ENCODE data around the gene GAA. TPM values are rescaled to one million over a fixed set of nuclear protein-coding genes. Genes with fewer than 3 reads are reported as not detected.

The GAA gene
- total RNA-seq, 4 donors from 2014 or later, result 35.6 to 73.2 (median 47.4) TPM

DNA sequence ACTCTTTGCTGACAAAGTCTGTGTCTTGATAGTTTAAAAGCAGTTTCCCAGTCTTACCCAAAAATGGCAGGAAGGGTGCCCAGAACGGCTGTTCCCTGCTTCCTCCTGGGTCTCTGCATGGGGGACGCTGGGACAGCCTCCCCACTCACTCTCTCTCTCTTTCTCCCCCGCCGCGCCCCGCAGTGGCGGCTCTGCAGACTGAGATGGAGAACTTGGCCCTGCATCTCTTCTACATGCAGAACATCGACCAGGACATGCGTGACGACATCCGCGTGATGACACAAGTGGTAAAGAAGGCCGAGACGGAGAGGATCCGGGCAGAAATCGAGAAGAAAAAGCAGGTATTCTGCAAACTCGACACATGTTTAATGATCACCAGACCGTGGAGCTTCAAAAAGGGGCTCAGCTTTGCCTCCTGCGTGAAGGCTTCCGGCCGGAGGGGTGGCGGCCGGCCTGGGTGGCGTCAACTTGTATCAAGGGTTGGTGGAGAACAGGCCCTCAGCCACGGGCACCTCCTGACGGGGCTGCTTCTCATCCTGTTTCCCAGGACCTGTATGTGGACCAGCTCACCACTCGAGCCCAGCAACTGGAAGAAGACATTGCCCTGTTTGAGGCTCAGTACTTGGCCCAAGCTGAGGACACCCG is 42.9 kb upstream of the GAA start:
- Histone ChIP-seq H3K27me3 (no peaks in the 10 kb centered on the region), H3K4me1 (peaks cover 0 to 4% (median 0%) of the 10 kb centered on the region in 3 donors), H3K27ac (no peak overlapping the region), H3K36me3 (peaks cover 0 to 18% of the 10 kb centered on the region in 2 donors), H3K4me3 (no peak overlapping the region), H3K9me3 (no peaks in the 10 kb centered on the region)
- WGBS, 2 donors (ENCODE audit: low coverage in 1 of 2), result 92 to 93% methylated on average over 2 to 15 of the region's 28 CpGs
- ATAC-seq, result no peak
- TF ChIP-seq, protein P1, sequence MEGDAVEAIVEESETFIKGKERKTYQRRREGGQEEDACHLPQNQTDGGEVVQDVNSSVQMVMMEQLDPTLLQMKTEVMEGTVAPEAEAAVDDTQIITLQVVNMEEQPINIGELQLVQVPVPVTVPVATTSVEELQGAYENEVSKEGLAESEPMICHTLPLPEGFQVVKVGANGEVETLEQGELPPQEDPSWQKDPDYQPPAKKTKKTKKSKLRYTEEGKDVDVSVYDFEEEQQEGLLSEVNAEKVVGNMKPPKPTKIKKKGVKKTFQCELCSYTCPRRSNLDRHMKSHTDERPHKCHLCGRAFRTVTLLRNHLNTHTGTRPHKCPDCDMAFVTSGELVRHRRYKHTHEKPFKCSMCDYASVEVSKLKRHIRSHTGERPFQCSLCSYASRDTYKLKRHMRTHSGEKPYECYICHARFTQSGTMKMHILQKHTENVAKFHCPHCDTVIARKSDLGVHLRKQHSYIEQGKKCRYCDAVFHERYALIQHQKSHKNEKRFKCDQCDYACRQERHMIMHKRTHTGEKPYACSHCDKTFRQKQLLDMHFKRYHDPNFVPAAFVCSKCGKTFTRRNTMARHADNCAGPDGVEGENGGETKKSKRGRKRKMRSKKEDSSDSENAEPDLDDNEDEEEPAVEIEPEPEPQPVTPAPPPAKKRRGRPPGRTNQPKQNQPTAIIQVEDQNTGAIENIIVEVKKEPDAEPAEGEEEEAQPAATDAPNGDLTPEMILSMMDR (IDR thresholded peaks at IDR 0.05), result no peak
- TF ChIP-seq EP300 (IDR thresholded peaks at IDR 0.05) (no peak), POLR2AphosphoS5 (IDR thresholded peaks at IDR 0.05) (no peak), POLR2A (IDR thresholded peaks at IDR 0.05) (no peak)

DNA sequence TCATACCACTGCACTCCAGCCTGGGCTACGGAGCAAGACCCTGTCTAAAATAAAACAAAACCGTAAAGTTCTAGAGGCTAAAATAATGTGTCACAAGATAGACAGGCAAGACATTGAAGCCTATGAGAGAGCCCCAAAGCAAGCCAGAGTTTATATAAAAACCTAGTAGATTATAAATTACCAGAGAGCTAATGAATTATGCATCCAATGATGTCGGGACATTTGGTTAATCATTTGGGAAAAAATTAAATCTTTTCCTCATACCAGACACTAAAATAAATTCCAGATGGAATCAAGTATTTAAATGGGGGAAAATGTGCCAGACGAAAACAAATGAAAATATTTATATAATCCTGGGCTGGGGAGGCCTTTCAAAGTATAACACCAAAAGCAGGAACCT is 40.7 kb upstream of the GAA start:
- H3K36me3 ChIP-seq, result peaks cover 0 to 18% of the 10 kb centered on the region in 2 donors
- H3K4me1 ChIP-seq, result peaks cover 0 to 14% (median 0%) of the 10 kb centered on the region in 3 donors
- no peak for ATAC-seq
- H3K9me3 ChIP-seq, result no peaks in the 10 kb centered on the region
- no peak overlapping the region for H3K4me3 ChIP-seq
- WGBS, 2 donors (ENCODE audit: low coverage in 1 of 2), result 45 to 59% methylated on average over 2 to 4 of the region's 4 CpGs
- no peak overlapping the region for H3K27ac ChIP-seq
- no peaks in the 10 kb centered on the region for H3K27me3 ChIP-seq
- TF ChIP-seq EP300 (IDR thresholded peaks at IDR 0.05) (no peak), POLR2AphosphoS5 (IDR thresholded peaks at IDR 0.05) (no peak), POLR2A (IDR thresholded peaks at IDR 0.05) (no peak)
- TF ChIP-seq, protein P1 (IDR thresholded peaks at IDR 0.05), result no peak

DNA sequence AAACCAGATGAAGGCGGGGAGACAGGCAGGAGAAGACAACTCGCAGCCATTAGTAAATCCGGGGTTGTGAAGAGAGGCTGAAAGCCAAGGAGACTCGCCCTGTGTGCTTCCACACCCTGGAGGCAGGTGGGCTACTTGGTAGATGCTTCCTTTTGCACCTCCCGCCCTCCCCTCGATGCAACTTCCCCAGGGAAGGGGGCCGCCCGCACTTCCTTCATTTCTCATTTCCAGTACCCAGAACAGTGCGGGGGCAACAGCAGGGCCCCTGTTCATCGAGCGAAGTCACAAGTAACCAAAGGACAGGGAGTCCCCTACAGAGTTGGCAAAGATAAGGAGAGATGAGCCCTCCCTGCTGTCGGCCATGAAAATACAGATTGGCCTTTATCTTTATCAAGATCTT is 40.0 kb upstream of the GAA start:
- no peak for ATAC-seq
- Histone ChIP-seq H3K27me3 (no peaks in the 10 kb centered on the region), H3K9me3 (no peaks in the 10 kb centered on the region), H3K27ac (no peak overlapping the region), H3K4me3 (no peak overlapping the region), H3K4me1 (peaks cover 0 to 14% (median 0%) of the 10 kb centered on the region in 3 donors), H3K36me3 (peaks cover 0 to 15% of the 10 kb centered on the region in 2 donors)
- WGBS, 2 donors (ENCODE audit: low coverage in 1 of 2), result 88 to 96% methylated on average over 4 to 7 of the region's 12 CpGs
- no peak for TF ChIP-seq POLR2AphosphoS5 (IDR thresholded peaks at IDR 0.05)
- TF ChIP-seq, protein P1 (IDR thresholded peaks at IDR 0.05), result no peak
- no peak for TF ChIP-seq EP300 (IDR thresholded peaks at IDR 0.05)
- no peak for TF ChIP-seq POLR2A (IDR thresholded peaks at IDR 0.05)

DNA sequence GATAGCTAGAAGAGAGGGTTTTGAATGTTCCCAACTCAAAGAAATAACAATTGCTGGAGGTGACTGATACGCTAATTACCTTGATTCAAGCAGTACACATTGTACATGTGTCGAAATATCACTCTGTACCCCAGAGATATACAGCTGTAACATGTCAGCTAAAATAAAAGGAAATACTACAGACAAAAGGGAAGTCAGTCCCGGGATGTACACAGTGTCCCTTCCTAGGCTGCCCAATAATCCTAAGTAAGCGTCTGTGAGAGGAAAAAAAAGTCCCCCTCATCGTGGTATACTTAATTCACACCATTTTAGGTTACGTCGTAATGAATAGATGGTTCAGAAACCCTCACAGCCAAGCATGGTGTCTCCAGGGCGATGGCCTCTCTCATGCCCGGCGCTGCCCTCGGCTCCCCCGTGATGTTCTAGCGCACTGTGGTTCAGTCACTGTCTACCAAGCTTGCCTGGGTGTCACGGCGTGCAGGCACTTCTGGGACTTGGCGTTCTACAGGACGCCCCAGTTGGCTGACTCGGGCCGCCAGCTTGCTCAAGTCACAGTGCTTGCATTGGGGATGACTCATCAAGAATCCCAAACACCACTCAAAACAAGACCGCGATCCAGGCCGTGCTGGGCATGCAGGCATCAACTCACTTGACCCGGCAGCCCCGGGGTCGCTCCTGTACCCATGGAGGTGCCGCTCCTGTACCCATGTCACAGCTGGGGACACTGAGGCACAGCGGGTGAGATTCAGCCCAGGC is 37.4 kb upstream of the GAA start:
- peak overlapping the region in 3 of 4 donors; percentile 31 to 63 (median 62) for H3K27ac ChIP-seq
- WGBS, 2 donors (ENCODE audit: low coverage in 1 of 2), result 89% methylated on average over 8 to 10 of the region's 27 CpGs
- H3K9me3 ChIP-seq, result no peaks in the 10 kb centered on the region
- TF ChIP-seq POLR2AphosphoS5 (IDR thresholded peaks at IDR 0.05) (peak; percentile 22), POLR2A (IDR thresholded peaks at IDR 0.05) (no peak)
- peak; percentile 66 for ATAC-seq
- H3K4me1 ChIP-seq, result peaks cover 0 to 26% (median 9%) of the 10 kb centered on the region in 3 donors
- H3K36me3 ChIP-seq, result peaks cover 0 to 1% of the 10 kb centered on the region in 2 donors
- no peak overlapping the region for H3K4me3 ChIP-seq
- no peaks in the 10 kb centered on the region for H3K27me3 ChIP-seq

DNA sequence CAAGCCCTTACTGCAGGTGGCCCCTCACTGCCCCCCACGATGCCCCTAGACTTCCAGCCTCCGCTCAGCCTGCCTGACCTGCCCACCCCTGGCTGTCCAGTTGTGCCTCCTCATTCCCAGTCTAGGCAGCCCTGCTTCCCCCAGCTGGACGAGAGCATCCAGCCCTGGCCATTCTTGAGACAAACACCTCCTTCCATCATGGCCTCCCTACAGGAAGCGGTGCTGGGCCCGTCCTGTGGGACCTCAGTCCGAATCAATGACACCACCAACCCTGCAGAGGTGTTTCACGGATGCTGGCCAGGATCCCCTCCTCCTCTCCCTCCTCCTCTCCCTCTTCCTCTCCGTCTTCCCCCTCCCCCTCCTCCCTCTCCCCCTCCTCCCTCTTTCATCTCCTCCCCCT is 36.7 kb upstream of the GAA start:
- WGBS, 2 donors (ENCODE audit: low coverage in 1 of 2), result 54 to 100% methylated on average over 3 to 7 of the region's 8 CpGs
- Histone ChIP-seq H3K27me3 (no peaks in the 10 kb centered on the region), H3K27ac (peak overlapping the region in 3 of 4 donors; percentile 31 to 63 (median 62)), H3K9me3 (no peaks in the 10 kb centered on the region), H3K4me3 (no peak overlapping the region), H3K4me1 (peaks cover 0 to 33% (median 14%) of the 10 kb centered on the region in 3 donors), H3K36me3 (no peaks in the 10 kb centered on the region)
- TF ChIP-seq, protein P1 (IDR thresholded peaks at IDR 0.05), result no peak
- no peak for TF ChIP-seq EP300 (IDR thresholded peaks at IDR 0.05)
- no peak for TF ChIP-seq POLR2A (IDR thresholded peaks at IDR 0.05)
- TF ChIP-seq POLR2AphosphoS5 (IDR thresholded peaks at IDR 0.05), result no peak
- no peak for ATAC-seq

All from gastroesophageal sphincter (tissue), 4 donors.